Cardiac fibroblast (primary cell): ENCODE results near the gene SMAD6.

Experiments used
- DNase-seq, 2 donors: peaks; one replicate each; pipeline versions ENCODE4 v3.0.0 to v3.0.0-alpha.2; 2010; ENCODE audit warnings: low read depth in 2 of 2
- H3K4me3 ChIP-seq, 2 donors: replicated peaks in 1 of 2; 1 replicate in 1 of 2; 2 replicates in 1 of 2; pipeline ENCODE4 v1.5.1; 2011; ENCODE audit warnings: low read depth in 2 of 2, low read length in 2 of 2, mild to moderate bottlenecking in 2 of 2, moderate library complexity in 1 of 2
- TF ChIP-seq, protein P1 (sequence below): IDR thresholded peaks from one replicate; pipeline ENCODE4 v1.5.1; 2011; ENCODE audit warnings: low read depth, mild to moderate bottlenecking, low read length, inconsistent platforms

SMAD6 gene

GRCh38 chr15:66831801-66832390, 129.9 kb downstream of the SMAD6 start:
- TF ChIP-seq, protein P1, sequence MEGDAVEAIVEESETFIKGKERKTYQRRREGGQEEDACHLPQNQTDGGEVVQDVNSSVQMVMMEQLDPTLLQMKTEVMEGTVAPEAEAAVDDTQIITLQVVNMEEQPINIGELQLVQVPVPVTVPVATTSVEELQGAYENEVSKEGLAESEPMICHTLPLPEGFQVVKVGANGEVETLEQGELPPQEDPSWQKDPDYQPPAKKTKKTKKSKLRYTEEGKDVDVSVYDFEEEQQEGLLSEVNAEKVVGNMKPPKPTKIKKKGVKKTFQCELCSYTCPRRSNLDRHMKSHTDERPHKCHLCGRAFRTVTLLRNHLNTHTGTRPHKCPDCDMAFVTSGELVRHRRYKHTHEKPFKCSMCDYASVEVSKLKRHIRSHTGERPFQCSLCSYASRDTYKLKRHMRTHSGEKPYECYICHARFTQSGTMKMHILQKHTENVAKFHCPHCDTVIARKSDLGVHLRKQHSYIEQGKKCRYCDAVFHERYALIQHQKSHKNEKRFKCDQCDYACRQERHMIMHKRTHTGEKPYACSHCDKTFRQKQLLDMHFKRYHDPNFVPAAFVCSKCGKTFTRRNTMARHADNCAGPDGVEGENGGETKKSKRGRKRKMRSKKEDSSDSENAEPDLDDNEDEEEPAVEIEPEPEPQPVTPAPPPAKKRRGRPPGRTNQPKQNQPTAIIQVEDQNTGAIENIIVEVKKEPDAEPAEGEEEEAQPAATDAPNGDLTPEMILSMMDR = no peak
- no peak overlapping the region for H3K4me3 ChIP-seq
- DNase-seq = no peak
